HL-60/S4 treated with retinoic acid at 250 ng/mL for 4 days and 3 days (cell line): Measurements from ENCODE around the gene SCAF1.

Source experiments
- in situ Hi-C: fragments of 300-500 bp; cut with MboI; formaldehyde crosslinking; loops from 2 replicates; pipeline ENCODE4 v1.7.0; 2022; ENCODE audit warnings: low sequenced_read_pairs

SCAF1 gene

DNA sequence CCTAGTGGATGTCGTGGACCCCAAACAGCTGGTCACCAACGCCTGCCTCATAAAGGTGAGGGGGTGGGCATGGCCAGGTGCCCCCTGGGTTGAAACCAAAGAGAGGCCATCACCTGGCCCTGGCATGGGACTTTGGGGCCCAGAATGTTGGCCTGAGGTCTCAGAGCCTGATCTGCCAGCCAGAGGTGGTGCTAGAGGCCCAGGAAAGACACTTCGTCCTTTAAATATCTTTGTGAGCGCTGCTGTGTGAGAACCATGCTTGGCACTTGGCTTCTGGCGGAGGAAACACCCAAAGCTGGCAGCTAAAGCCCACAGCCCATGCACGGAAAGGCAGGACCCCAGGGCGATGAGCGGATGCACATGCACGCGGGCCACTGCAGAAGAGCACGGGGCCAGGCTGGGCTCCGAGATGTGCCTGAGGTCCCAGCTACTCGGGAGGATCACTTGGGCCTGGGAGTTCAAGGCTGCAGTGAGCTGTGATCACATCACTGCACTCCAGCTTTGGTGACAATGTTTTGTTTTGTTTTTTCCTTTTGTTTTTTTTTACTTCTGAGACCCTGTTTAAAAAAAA, 43.1 kb downstream of the SCAF1 start:
- in situ Hi-C loops: no loop called here

DNA sequence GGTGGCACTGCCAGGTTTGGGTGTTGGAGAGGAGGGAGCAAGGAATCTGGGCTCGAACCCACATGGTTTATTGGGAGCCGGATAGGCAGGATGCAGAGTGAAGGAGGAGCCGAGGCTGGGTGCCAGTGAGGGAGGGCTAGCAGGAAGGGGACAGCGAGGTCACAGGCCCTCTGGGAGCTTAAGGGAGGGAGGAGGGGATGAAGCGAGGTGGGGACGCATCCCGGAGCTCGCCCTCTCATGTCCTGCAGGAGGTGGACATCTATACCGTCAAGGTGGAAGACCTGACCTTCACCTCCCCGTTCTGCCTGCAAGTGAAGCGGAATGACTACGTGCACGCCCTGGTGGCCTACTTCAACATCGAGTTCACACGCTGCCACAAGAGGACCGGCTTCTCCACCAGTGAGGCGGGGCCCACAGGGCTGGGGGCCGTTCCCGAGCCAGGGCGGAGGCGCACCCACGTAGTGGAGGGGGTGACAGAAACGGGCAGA, 43.9 kb downstream of the SCAF1 start:
- in situ Hi-C loops: no loop called here

DNA sequence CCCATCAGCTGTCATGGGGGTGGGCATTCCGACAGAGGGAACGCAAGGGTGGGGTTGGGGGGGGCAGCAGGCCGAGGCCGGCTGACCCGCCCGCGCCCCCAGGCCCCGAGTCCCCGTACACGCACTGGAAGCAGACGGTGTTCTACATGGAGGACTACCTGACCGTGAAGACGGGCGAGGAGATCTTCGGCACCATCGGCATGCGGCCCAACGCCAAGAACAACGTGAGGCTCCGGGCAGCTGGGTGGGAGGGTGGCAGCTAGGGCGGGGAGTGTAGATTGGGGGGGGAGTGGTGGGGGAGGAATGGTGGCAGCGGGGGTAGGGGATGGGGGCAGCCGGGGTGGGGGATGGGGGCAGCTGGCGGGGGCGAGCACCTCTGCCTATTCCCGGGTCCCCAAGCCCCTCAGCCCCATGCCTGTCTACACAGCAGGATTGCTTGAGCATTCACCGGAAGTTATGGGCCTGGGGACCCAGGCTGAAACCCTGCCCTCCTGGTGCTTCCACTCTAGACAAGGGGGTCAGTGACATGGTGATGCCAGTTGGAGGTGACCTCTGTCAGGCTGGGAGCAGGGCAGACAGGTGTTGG, 44.6 kb downstream of the SCAF1 start:
- in situ Hi-C loops: no loop called here

DNA sequence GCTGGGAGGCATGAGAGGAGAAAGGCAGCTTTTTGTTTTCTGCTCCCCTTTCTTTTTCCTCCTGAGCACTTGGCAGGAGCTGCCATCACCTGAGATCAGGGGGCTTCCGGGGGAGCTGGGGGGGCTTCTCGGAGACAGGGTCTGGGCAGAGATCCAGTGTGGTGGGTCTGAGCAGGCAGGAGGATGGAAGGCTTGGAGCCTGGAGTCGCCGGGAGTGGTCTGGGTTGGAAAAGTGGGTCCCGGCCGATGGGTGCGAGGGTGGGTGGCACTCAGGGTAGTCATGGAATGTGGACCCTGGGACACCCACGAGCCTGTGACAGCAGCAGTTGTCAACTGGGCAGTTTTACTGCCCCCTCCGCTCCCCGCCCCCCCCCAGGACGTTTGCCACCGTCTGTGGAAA, 45.1 kb downstream of the SCAF1 start:
- in situ Hi-C loops: no loop called here

DNA sequence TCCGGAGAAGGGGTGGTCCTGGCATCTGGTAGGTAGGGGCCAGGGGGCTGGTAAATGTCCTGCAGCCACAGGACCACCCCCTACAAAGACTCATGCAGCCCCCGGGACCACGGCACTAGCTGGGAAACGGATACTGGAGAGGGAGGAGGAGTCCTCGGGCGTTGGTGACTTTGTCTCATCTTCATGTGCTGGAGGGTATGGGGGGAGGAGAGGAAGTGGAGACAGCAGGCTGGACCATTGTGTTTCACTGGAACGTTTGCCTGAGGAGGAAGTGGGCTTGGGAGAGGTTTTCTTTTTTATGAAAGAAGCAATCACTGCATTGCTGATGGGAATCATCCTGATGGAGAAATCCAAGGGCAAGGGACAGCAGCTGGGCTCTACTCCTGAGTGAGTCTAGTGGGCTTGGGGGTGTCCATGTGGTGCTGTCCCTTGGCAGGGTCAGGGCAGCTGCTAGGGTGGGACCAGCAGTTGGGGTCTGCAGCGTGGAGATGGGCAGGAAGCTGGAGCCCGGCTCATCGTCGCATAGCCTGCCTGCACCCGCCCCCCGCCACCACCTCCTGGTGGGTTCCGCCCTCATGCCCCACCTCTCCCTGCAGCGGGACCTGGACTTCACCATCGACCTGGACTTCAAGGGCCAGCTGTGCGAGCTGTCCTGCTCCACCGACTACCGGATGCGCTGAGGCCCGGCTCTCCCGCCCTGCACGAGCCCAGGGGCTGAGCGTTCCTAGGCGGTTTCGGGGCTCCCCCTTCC, 45.7 kb downstream of the SCAF1 start:
- in situ Hi-C loops: no loop called here

- in situ Hi-C loops: no loop called here
These were observed 46.6 kb downstream of the SCAF1 start for GRCh38 chr19:49688531-49689132.

DNA sequence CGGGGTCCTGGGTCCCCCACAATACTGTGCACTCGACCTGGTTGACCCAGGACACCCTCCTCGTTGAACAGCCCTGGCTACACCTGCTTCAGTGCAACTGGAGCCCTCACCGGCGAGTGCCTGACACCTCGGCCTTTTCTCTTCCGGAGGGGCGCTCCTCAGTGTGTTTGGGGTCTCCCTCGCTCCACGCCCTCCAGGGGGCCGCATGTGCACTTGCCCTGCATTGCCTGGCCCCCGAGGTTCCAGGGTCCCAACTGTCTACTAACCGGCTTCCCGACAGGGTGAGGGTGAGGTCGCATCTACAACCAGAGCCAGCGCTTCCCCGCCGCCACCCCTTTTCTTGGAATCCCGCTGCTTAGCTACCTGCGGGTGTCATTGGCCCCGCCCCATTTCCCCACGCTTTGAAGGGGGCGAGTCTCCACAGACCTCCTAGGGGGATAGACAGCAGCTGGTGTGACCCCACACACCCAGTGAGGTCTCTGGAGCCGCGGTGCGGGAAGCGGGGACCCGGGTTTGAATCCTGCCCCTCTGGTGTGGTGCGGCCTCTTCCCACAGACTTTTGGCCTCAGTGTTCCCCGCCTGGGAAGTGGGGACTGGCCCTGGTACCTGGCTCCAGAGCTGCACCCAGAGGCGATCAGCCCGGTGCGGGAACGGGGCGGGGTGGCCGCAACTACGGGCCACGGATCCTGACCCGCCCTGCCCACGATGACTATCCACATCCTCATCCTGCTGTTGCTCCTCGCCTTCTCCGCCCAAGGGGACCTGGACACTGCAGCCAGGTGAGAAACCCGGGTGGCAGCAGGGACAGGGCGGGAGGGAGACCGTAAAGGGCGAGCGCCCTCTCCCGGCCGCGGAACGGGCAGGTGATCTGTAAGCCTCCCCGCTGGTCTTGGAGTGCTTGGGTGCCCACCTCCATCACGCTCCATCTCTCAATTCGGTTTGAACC, 47.4 kb downstream of the SCAF1 start, which contains the start of gene ADM5:
TSS of gene ADM5 (plus strand) at position 462 of the 946 bp plus-strand sequence. CDS start at position 706, 244 bp downstream.
- in situ Hi-C loops: no loop called here

- in situ Hi-C loops: no loop called here
These were observed 48.2 kb downstream of the SCAF1 start for GRCh38 chr19:49690079-49690655.

DNA sequence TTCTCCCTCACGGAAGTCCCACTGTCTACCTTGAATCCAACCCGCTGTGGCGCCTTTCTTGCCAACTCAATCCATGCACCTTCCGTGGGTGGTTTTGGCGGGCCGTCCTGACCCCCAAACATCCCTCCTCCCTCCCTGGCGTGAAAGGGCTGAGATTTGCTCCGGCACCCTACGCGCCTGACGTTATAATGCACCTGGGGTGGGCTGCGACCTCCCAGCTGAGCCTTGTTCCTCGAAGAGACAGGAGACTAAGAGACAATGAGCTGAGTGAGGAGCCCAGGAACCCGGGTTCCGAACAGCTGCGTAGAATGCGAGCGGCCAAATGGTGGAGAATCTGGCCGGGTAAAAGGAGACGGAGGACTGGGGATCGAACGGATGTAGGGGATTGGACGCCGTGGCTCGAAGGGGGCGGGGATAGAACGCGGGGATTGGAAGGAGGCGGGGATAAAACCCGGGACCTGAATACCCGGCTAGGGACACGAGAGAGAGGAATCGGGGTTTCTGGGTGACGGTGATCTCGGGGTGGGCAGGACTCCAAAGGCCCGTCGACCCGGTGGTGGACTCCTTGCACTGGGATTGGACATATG, 48.7 kb downstream of the SCAF1 start, which contains the start of gene CPT1C:
TSS of gene CPT1C (plus strand) at position 461 of the 587 bp plus-strand sequence. CDS start 1,137 bp downstream, outside the sequence.
- in situ Hi-C loops: no loop called here

DNA sequence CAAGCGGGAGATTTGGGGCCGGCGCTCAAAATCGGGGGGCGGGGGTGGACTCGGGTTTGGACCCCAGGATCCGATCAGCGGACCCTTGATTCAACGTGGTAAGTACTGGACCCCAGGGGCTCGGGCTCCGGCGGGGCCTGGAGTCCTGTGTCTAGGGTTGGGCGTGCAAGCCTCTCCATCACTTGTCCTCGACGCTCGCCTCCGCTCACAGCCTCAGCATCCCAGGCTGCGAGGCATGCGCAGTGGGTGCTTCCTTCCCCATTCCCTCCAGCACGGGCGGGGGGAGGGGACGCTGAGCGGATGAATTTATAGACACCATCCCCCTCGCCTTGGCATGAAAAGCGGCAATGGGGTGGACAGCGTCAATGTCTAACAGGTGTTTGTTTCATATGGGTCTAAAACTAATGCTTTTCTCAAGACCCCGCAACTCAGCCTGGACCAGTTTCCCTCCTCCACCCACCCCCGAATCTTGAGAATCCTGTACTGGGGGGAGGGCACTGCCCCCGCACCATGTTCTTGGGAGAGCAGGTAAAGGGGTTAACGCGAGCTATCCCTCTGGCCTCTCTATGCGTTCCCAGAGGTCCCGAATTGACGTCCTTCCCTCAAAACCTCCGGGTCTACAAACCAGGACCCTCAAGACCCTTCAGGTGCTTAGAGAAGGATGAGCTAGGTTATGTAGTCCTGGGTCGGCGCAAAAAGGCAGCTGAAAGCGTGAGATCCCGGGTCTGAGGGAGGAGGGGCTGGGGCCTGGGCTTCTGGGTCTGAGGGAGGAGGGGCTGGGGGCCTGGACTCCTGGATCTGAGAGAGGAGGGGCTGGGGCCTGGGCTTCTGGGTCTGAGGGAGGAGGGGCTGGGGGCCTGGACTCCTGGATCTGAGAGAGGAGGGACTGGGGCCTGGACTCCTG, 49.5 kb downstream of the SCAF1 start:
- in situ Hi-C loops: no loop called here

GRCh38 chr19:49692147-49692506, 50.1 kb downstream of the SCAF1 start:
- in situ Hi-C loops: no loop called here

GRCh38 chr19:49696115-49696514, 54.1 kb downstream of the SCAF1 start:
- in situ Hi-C loops: no loop called here

DNA sequence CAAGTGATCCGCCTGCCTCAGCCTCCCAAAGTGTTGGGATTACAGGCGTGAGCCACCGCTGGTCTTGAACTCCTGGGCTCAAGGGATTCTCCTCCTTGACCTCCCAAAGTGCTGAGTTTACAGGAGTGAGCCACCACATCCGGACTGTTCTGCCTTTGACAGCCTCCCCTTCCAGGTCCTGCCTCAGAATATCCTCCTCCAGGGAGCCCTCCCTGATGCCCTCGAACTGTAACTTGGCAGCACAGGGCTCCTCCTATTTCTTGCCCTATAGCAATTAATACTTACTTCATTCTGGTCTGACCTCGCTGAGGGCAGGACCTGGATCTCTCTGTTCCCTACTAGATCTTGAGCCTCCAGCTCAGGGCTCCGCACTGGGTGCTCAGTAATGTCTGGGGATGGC, 54.9 kb downstream of the SCAF1 start:
- in situ Hi-C loops: no loop called here

DNA sequence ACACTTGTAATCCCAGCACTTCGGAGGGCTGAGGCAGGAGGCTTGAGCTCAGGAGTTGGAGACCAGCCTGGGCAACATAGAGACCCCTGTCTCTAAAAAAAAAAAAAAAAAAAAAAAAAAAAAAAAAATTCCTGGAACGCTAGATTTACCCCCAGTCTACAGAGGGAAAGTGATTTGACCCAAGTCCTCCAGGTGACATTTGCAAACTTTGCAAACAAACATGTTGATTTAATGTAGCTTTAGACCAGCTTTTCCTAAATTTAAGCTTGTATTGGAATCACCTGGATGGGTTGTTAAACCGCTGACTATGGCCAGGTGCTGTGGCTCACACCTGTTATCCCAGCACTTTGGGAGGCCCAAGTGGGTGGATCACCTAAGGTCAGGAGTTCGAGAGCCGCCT, 57.4 kb downstream of the SCAF1 start:
- in situ Hi-C loops: no loop called here

GRCh38 chr19:49700563-49700962, 58.6 kb downstream of the SCAF1 start:
- in situ Hi-C loops: no loop called here

- in situ Hi-C loops: no loop called here
These were observed 59.3 kb downstream of the SCAF1 start for GRCh38 chr19:49701271-49701786.

GRCh38 chr19:49704888-49705642, 63.1 kb downstream of the SCAF1 start:
- in situ Hi-C loops: no loop called here

DNA sequence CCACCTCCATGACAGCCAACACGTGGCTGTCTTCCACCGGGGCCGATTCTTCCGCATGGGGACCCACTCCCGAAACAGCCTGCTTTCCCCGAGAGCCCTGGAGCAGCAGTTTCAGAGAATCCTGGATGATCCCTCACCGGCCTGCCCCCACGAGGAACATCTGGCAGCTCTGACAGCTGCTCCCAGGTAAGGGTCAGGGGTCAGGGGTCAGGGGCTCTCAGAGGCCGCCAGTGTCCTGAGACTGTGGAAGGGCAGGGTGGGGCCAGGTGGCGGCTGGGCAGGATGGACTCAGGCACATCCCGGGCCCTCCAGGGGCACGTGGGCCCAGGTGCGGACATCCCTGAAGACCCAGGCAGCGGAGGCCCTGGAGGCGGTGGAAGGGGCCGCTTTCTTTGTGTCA, 63.9 kb downstream of the SCAF1 start:
- in situ Hi-C loops: no loop called here
